HG02642 (cell line): ENCODE measurements around the gene RNF14.
"Not testable (repeated sequence)": the region's sequence is repeated elsewhere in the genome, so short reads cannot be mapped to it uniquely, and the experiment has no call there.

ENCODE experiments used
- ATAC-seq: cut with Tn5 transposase; IDR thresholded peaks from one replicate; pipeline ENCODE4 v1.9.1; 2021; ENCODE audit warnings: mild to moderate bottlenecking; ENCODE audit not compliant: unreplicated experiment, poor library complexity

Gene RNF14

GRCh38 chr5:142012792-142013388, 44.0 kb downstream of the RNF14 start, which contains the start of gene GNPDA1:
Gene GNPDA1 (minus strand): TSS chr5:142013027. CDS start chr5:142012035, 992 bp downstream.
- peak; percentile 68 for ATAC-seq

GRCh38 chr5:142013734-142014521, 45.0 kb downstream of the RNF14 start:
- no peak for ATAC-seq

DNA sequence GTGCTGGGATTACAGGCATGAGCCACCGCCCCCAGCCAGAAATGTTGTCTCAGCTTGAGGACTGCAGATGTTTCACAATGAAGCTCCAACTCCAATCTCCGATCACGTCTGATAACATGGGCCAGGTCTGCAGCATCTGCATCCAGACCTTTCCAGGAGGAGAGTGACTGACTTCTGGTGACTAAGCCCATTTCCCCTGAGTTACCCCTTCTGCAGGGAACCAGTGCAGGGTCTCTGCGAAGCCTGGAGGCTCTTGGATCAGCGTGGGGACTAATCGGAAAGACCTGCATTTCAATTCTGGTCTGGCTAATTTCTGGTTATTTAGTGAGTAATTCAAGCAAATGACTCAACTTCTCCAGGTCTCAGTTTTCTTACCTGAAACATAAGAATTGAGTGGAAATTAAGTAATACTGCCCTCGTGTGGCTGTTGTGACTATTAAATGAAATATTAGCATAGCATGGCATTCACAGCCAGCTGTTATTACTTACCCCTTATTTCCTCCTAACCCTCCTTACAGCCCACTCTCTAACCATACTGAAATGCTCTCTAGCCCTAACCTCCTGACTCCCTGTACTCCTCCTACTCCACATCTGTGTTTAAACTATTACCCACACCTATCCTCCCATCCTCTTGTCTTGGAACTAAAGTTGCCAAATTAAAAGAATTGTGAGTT, 46.1 kb downstream of the RNF14 start:
- no peak for ATAC-seq

GRCh38 chr5:142015781-142016533, 47.1 kb downstream of the RNF14 start:
- peak; percentile 42 for ATAC-seq

GRCh38 chr5:142016556-142016955, 47.7 kb downstream of the RNF14 start:
- ATAC-seq: peak; percentile 28

- ATAC-seq: peak; percentile 40
These were observed 49.0 kb downstream of the RNF14 start for GRCh38 chr5:142017832-142018427.

DNA sequence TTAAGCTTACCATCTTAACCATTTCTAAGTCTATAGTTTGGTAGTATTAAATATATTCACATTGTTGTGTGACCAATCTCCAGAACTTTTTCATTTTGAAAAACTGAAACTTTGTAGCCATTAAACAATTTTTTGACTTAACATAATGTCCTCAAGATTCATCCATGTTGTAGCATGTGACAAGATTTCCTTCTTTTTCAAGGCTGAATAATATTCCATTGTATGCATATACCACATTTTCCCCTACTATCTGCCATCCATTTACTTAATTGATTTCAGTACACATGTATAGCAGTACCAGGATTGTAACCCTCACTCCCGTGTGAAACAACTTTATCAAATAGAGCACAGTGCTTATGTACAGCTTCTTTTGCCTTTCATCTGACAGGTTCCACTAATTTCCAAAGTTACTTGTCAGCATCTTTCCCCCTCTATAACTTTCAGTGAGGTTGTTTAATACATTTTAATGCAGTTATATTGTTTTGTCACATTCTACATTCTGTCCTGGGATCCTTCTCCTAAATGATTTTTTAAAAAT, 51.3 kb downstream of the RNF14 start:
- no peak for ATAC-seq

DNA sequence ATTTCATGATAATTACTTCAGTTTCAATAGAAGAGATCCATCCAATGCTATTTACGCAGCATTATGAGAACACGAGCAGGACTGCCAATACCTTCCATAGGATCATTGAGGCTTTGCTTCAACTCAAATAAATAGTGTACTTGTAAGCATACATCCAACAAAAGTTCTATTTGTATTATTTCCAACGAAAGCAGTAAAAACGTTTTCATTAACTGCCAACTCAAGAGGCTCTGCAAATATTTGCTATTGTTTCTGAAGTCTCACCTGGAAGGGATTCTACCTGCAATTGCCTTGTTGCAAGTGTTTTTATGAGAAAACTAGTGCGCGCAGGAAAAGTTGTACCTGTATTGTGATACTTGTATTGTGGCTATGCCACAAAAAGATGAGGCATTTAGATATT, 54.9 kb downstream of the RNF14 start:
- ATAC-seq: no peak

- peak; percentile 100 for ATAC-seq
These were observed 55.9 kb downstream of the RNF14 start for GRCh38 chr5:142024771-142025304.

GRCh38 chr5:142025637-142026036, 56.7 kb downstream of the RNF14 start:
- no peak for ATAC-seq

DNA sequence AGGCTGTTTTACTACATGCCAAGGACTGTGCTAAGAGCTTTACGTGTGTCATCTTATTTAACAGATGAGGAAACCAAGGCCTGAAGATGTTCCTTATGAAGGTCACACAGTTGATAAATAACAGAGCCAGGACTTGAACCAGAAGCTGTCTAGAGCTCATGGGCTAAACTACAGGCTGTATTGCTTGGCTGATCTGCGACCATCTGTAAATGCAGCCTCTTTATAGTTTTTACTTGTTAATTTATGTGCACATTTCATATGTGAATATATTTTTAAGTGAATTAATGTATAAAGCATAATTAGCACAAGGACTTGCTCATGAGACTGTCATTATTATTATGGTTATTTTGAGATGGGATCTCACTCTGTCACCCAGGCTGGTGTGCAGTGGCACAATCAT, 63.2 kb downstream of the RNF14 start:
- ATAC-seq: no peak

GRCh38 chr5:142032747-142033631, 64.1 kb downstream of the RNF14 start:
- no peak for ATAC-seq

- ATAC-seq: not testable (repeated sequence)
These were observed 65.0 kb downstream of the RNF14 start for GRCh38 chr5:142033632-142034567.

- ATAC-seq: no peak
These were observed 66.1 kb downstream of the RNF14 start for GRCh38 chr5:142034994-142035393.

GRCh38 chr5:142036918-142037317, 68.0 kb downstream of the RNF14 start:
- ATAC-seq: no peak

- not testable (repeated sequence) for ATAC-seq
These were observed 68.7 kb downstream of the RNF14 start for GRCh38 chr5:142037599-142037998.

DNA sequence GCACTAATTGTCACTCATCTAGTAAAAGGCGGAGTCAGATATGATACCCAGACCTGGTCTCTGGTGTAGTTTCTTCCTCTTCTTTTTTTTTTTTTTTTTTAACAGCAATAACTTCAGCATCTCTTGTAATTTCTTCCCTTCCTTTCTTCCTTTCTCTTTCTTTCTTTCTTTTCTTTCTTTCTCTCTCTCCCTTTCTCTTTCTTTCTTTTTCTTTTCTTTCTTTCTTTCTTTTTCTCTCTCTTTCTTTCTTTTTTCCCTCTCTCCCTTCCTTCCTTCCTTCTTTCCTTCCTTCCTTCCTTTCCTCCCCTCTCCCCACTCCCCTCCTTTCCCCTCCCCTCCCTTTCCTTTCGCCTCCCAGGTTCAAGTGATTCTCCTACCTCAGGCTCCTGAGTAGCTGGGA, 69.8 kb downstream of the RNF14 start:
- ATAC-seq: no peak
